Nasal cavity respiratory epithelium epithelial cell of viscerocranial mucosa (primary cell): ENCODE results near the gene PILRB. TPM values are rescaled to one million over a fixed set of nuclear protein-coding genes. Genes with fewer than 3 reads are reported as not detected.

Experiments
- total RNA-seq: library from RNA; depleted of rRNA; stranded (reverse); fragments of >200 nt; gene quantifications from 2 replicates; pipeline ENCODE4 v1.2.3, GENCODE V29; 2014

The PILRB gene
- total RNA-seq: 2.7 and 9.3 TPM in 2 replicates

GRCh38 chr7:100358027-100358856 is at the start of gene PILRB:
TSS of gene PILRB (plus strand) at chr7:100358117. CDS start at chr7:100358303, 186 bp downstream.

GRCh38 chr7:100373261-100373831 is 15.4 kb downstream of the PILRB start, which contains the start of gene PILRA:
TSS of gene PILRA (plus strand) at chr7:100373487. CDS start at chr7:100373657, 170 bp downstream.

Other genes starting within 250 kb of the PILRB start
- gene TAF6, start 238.8 kb upstream of the PILRB start, total RNA-seq: 23.6 and 46.7 TPM in 2 replicates
- 1.4 and 4.6 TPM in 2 replicates for gene CNPY4, start 238.5 kb upstream of the PILRB start, total RNA-seq
- 1.00 and 1.0 TPM in 2 replicates for gene MBLAC1, start 231.2 kb upstream of the PILRB start, total RNA-seq
- 37.9 and 61.5 TPM in 2 replicates for gene LAMTOR4, start 209.2 kb upstream of the PILRB start, total RNA-seq
- 6.2 and 8.7 TPM in 2 replicates for gene TRAPPC14, start 199.4 kb upstream of the PILRB start, total RNA-seq
- gene GAL3ST4, start 189.5 kb upstream of the PILRB start, total RNA-seq: 0.34 and 1.1 TPM in 2 replicates
- 1.4 and 2.1 TPM in 2 replicates for gene GPC2, start 180.7 kb upstream of the PILRB start, total RNA-seq
- gene STAG3, start 180.2 kb upstream of the PILRB start, total RNA-seq: 0.07 and 0.34 TPM in 2 replicates
- gene PVRIG, start 138.2 kb upstream of the PILRB start, total RNA-seq: not detected in 2 replicates
- gene SPDYE3, start 50.4 kb upstream of the PILRB start, total RNA-seq: not detected in 2 replicates
- under 0.01 and 0.14 TPM in 2 replicates for gene PILRA, start 15.4 kb downstream of the PILRB start, total RNA-seq
- 3.3 and 5.5 TPM in 2 replicates for gene ZCWPW1, start 70.6 kb downstream of the PILRB start, total RNA-seq
- 24.7 and 27.3 TPM in 2 replicates for gene MEPCE, start 71.7 kb downstream of the PILRB start, total RNA-seq
- gene PPP1R35, start 78.4 kb downstream of the PILRB start, total RNA-seq: 13.9 and 33.2 TPM in 2 replicates
- 0.34 and 0.43 TPM in 2 replicates for gene SPACDR, start 106.1 kb downstream of the PILRB start, total RNA-seq
- 12.0 and 22.6 TPM in 2 replicates for gene TSC22D4, start 121.1 kb downstream of the PILRB start, total RNA-seq
- 0.34 and 0.64 TPM in 2 replicates for gene NYAP1, start 125.8 kb downstream of the PILRB start, total RNA-seq
- 3.4 and 6.7 TPM in 2 replicates for gene AGFG2, start 181.1 kb downstream of the PILRB start, total RNA-seq
- gene SAP25, start 215.8 kb downstream of the PILRB start, total RNA-seq: not detected in 2 replicates
- gene LRCH4, start 228.0 kb downstream of the PILRB start, total RNA-seq: 5.1 and 8.5 TPM in 2 replicates
- 0.21 and 0.34 TPM in 2 replicates for gene FBXO24, start 228.2 kb downstream of the PILRB start, total RNA-seq
- gene PCOLCE, start 244.2 kb downstream of the PILRB start, total RNA-seq: 0.57 TPM in 1 of 2 replicates, not detected in the other